Loucy (cell line): Measurements from ENCODE around the gene KCNH2.

Experiments
- CTCF ChIP-seq: fragments of 200-600 bp; sonication (generic); conservative IDR thresholded peaks from 2 replicates; pipeline ENCODE4 v1.5.1; 2014; ENCODE audit warnings: mild to moderate bottlenecking, antibody characterized with exemption, low read length
- EZH2phosphoT487 ChIP-seq: fragments of 200-600 bp; IDR thresholded peaks from 2 replicates; pipeline ENCODE4 v1.6.1; 2018; ENCODE audit warnings: antibody characterized with exemption, mild to moderate bottlenecking, moderate library complexity, borderline replicate concordance

GRCh38 chr7:150908173-150908572 lies 69.9 kb downstream of the KCNH2 start:
- TF ChIP-seq CTCF (no peak), EZH2phosphoT487 (no peak)
